Measurements from ENCODE around the gene FAM193B.

GRCh38 chr5:177494346-177495195 is 59.8 kb downstream of the FAM193B start:
- peak; percentile 29; the same call in 1 of the 2 replicates for TF ChIP-seq CTCF (IDR thresholded peaks at IDR 0.05; ENCODE audit: low read depth, low read length)
- no peak for TF ChIP-seq EZH2phosphoT487 (IDR thresholded peaks at IDR 0.05; ENCODE audit: low read depth)
